K562 (cell line): Measurements from ENCODE around the gene SDR39U1. TPM values are rescaled to one million over a fixed set of nuclear protein-coding genes. Genes with fewer than 3 reads are reported as not detected.

Source experiments
- ARID1B ChIP-seq: fragments of 450-650 bp; IDR thresholded peaks from 2 replicates; pipeline ENCODE4 v1.6.1; 2016; ENCODE audit warnings: antibody characterized with exemption, mild to moderate bottlenecking, inconsistent platforms
- CTBP1 ChIP-seq: fragments of 450-650 bp; IDR thresholded peaks from 2 replicates; pipeline ENCODE4 v1.6.1; 2016; ENCODE audit warnings: borderline replicate concordance
- FUS ChIP-seq: fragments of 200-400 bp; formaldehyde crosslinking; optimal IDR thresholded peaks from 2 replicates; pipeline ENCODE3; 2017; ENCODE audit warnings: low read depth, low read length
- GATAD2B ChIP-seq: fragments of 450-650 bp; IDR thresholded peaks from 2 replicates; pipeline ENCODE4 v1.6.1; 2017; ENCODE audit warnings: mild to moderate bottlenecking, borderline replicate concordance
- HNRNPUL1 ChIP-seq: fragments of 200-400 bp; formaldehyde crosslinking; IDR thresholded peaks from 2 replicates; pipeline ENCODE4 v1.6.1; 2017; ENCODE audit warnings: low read length
- LARP7 ChIP-seq: fragments of 450-650 bp; IDR thresholded peaks from 2 replicates; pipeline ENCODE4 v1.6.1; 2016
- MAFG ChIP-seq: fragments of 450-650 bp; conservative IDR thresholded peaks from 2 replicates; pipeline ENCODE4 v1.6.1; 2016; ENCODE audit warnings: missing genetic modification characterization, missing compliant biosample characterization
- RBM22 ChIP-seq: fragments of 200-400 bp; formaldehyde crosslinking; IDR thresholded peaks from 2 replicates; pipeline ENCODE4 v1.6.1; 2018; ENCODE audit warnings: low read length, low read depth; ENCODE audit not compliant: poor library complexity, severe bottlenecking
- ZC3H8 ChIP-seq: fragments of 450-650 bp; IDR thresholded peaks from 2 replicates; pipeline ENCODE4 v1.6.1; 2017
- ZNF146 ChIP-seq: IDR thresholded peaks from one replicate; pipeline ENCODE4 v1.6.1; 2018; ENCODE audit warnings: missing compliant biosample characterization; ENCODE audit not compliant: unreplicated experiment
- ZNF445 ChIP-seq: fragments of 250-450 bp; sonication (Bioruptor Pico); IDR thresholded peaks from 2 replicates; pipeline ENCODE4 v1.4.0; 2020; ENCODE audit warnings: low read depth, mild to moderate bottlenecking, moderate library complexity
- polyA plus RNA-seq, 8 experiments: library from polyadenylated mRNA; depleted of rRNA in 4 of 8; stranded (reverse) in 5 of 8; unstranded in 3 of 8; fragments of >200 nt; fragmentation: Nextera tagmentation in 2 of 8; fragmentation: Illumina TruSeq in 1 of 8; extraction: Ambion mirVana in 2 of 8; extraction: Trizol in 1 of 8; gene quantifications; 2 replicates each; pipeline versions ENCODE4 v1.2.1 to v1.2.3, GENCODE V29; 2011 to 2014; ENCODE audit warnings: inconsistent platforms in 1 of 8, missing spikeins in 1 of 8
- total RNA-seq, 7 experiments: library from RNA; depleted of rRNA in 6 of 7; stranded (reverse); fragments of >200 nt in 6 of 7; fragmentation: Illumina TruSeq in 2 of 7; extraction: Trizol in 2 of 7; gene quantifications; 2 replicates each; pipeline versions ENCODE4 v1.2.1 to v1.2.3, GENCODE V29; 2011 to 2021; ENCODE audit warnings: low replicate concordance in 1 of 7
- TF ChIP-seq, protein P1 (sequence below): fragments of 150-350 bp; IDR thresholded peaks from 2 replicates; pipeline ENCODE4 v1.6.1; 2014; ENCODE audit warnings: low read depth, mild to moderate bottlenecking, low read length, borderline replicate concordance
- TF ChIP-seq, protein P2 (sequence below), 2 experiments: IDR thresholded peaks in 1 of 2; conservative IDR thresholded peaks in 1 of 2; 2 replicates each; pipeline ENCODE4 v1.6.1; 2016; ENCODE audit warnings: low read depth in 2 of 2, mild to moderate bottlenecking in 1 of 2, missing compliant biosample characterization in 1 of 2, missing genetic modification characterization in 1 of 2, moderate library complexity in 1 of 2
- TF ChIP-seq, protein P3 (sequence below): fragments of 150-350 bp; conservative IDR thresholded peaks from 2 replicates; pipeline ENCODE4 v1.6.1; 2014; ENCODE audit warnings: low read length
- TF ChIP-seq, protein P4 (sequence below): fragments of 450-650 bp; IDR thresholded peaks from 2 replicates; pipeline ENCODE4 v1.6.1; 2016; ENCODE audit warnings: missing biosample characterization, missing genetic modification characterization

Gene SDR39U1
- total and polyA plus RNA-seq, 9 of the 15 experiments (the other 6 are each of a cell fraction or from before 2014, with no cell fraction given), result 10.4 to 56.1 (median 19.8) TPM

DNA sequence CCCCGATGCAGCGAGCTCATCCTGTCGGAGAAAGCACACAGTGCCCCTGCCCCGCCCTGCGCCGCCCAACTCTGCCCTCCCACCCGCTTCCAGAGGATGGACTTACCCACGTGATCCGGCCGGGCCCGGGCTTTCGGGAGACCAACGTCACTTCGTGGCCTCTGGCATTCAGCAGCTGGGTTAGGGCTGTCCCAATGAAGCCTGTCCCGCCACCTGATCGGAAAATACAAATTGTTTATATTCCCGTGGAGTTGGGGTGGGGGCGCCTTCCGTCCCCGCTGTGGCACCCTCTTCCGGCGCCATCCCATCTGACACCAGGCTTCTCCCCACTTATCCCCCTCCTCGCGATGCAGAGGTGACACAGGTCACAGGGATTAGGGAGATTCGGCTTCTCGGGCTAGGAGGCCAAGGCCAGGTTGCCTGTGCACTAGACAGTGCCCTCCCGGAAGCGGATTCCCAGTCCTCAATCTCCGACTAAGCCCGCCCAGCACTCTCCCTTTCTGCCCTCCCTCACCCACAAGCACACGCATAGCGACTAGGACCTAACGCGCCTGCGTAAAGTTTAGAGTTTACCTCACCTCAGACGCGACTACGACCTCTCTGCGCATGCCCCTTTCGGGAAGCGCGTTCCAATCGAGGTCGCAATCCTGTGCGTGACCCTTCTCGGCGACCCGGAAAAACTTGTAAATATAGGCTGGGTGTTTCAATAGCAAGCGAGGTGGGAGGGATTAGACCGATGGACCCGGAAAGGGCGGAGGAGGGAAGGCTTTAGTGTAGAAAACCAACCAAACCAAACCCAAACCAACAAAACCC is at the start of gene SDR39U1 (continued):
- TF ChIP-seq, protein P1, sequence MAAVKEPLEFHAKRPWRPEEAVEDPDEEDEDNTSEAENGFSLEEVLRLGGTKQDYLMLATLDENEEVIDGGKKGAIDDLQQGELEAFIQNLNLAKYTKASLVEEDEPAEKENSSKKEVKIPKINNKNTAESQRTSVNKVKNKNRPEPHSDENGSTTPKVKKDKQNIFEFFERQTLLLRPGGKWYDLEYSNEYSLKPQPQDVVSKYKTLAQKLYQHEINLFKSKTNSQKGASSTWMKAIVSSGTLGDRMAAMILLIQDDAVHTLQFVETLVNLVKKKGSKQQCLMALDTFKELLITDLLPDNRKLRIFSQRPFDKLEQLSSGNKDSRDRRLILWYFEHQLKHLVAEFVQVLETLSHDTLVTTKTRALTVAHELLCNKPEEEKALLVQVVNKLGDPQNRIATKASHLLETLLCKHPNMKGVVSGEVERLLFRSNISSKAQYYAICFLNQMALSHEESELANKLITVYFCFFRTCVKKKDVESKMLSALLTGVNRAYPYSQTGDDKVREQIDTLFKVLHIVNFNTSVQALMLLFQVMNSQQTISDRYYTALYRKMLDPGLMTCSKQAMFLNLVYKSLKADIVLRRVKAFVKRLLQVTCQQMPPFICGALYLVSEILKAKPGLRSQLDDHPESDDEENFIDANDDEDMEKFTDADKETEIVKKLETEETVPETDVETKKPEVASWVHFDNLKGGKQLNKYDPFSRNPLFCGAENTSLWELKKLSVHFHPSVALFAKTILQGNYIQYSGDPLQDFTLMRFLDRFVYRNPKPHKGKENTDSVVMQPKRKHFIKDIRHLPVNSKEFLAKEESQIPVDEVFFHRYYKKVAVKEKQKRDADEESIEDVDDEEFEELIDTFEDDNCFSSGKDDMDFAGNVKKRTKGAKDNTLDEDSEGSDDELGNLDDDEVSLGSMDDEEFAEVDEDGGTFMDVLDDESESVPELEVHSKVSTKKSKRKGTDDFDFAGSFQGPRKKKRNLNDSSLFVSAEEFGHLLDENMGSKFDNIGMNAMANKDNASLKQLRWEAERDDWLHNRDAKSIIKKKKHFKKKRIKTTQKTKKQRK, result no peak
- TF ChIP-seq RBM22 (no peak), FUS (no peak), ZNF445 (CRISPR knock-in tag) (no peak), ZNF146 (CRISPR knock-in tag) (no peak), LARP7 (no peak), CTBP1 (peak; percentile 20; the same call in 1 of the 2 replicates), ARID1B (no peak), MAFG (tag) (no peak), HNRNPUL1 (no peak), ZC3H8 (no peak), GATAD2B (no peak)
- TF ChIP-seq, protein P2, sequence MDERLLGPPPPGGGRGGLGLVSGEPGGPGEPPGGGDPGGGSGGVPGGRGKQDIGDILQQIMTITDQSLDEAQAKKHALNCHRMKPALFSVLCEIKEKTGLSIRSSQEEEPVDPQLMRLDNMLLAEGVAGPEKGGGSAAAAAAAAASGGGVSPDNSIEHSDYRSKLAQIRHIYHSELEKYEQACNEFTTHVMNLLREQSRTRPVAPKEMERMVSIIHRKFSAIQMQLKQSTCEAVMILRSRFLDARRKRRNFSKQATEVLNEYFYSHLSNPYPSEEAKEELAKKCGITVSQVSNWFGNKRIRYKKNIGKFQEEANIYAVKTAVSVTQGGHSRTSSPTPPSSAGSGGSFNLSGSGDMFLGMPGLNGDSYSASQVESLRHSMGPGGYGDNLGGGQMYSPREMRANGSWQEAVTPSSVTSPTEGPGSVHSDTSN (CRISPR knock-in tag; IDR thresholded peaks at IDR 0.05; ENCODE audit: low read depth), result no peak
- TF ChIP-seq, protein P2 (tag; conservative IDR thresholded peaks at IDR 0.05; ENCODE audit: low read depth), result no peak
- TF ChIP-seq, protein P3, sequence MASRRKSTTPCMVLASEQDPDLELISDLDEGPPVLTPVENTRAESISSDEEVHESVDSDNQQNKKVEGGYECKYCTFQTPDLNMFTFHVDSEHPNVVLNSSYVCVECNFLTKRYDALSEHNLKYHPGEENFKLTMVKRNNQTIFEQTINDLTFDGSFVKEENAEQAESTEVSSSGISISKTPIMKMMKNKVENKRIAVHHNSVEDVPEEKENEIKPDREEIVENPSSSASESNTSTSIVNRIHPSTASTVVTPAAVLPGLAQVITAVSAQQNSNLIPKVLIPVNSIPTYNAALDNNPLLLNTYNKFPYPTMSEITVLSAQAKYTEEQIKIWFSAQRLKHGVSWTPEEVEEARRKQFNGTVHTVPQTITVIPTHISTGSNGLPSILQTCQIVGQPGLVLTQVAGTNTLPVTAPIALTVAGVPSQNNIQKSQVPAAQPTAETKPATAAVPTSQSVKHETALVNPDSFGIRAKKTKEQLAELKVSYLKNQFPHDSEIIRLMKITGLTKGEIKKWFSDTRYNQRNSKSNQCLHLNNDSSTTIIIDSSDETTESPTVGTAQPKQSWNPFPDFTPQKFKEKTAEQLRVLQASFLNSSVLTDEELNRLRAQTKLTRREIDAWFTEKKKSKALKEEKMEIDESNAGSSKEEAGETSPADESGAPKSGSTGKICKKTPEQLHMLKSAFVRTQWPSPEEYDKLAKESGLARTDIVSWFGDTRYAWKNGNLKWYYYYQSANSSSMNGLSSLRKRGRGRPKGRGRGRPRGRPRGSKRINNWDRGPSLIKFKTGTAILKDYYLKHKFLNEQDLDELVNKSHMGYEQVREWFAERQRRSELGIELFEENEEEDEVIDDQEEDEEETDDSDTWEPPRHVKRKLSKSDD, result no peak
- TF ChIP-seq, protein P4, sequence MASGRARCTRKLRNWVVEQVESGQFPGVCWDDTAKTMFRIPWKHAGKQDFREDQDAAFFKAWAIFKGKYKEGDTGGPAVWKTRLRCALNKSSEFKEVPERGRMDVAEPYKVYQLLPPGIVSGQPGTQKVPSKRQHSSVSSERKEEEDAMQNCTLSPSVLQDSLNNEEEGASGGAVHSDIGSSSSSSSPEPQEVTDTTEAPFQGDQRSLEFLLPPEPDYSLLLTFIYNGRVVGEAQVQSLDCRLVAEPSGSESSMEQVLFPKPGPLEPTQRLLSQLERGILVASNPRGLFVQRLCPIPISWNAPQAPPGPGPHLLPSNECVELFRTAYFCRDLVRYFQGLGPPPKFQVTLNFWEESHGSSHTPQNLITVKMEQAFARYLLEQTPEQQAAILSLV (tag), result no peak
